Subcutaneous adipose tissue (tissue), 4 donors: ENCODE measurements around the gene GKAP1. TPM values are rescaled to one million over a fixed set of nuclear protein-coding genes. Genes with fewer than 3 reads are reported as not detected.

Source experiments
- CTCF ChIP-seq: fragments of 450-650 bp; IDR thresholded peaks from one replicate; pipeline ENCODE4 v1.5.1; 2016; ENCODE audit warnings: low read depth, mild to moderate bottlenecking, control low read depth, antibody characterized with exemption, moderate library complexity
- total RNA-seq, 4 donors: library from RNA; depleted of rRNA; stranded (reverse); fragments of >200 nt; gene quantifications; one replicate each; pipeline ENCODE4 v1.1.0, GENCODE V29; 2016

Gene GKAP1
- total RNA-seq, 4 donors from 2014 or later: 9.3 to 17.5 (median 15.9) TPM

GRCh38 chr9:83721509-83721908 is 96.1 kb downstream of the GKAP1 start:
- no peak for TF ChIP-seq CTCF

- no peak for TF ChIP-seq CTCF
Measured at GRCh38 chr9:83715794-83716193, 101.8 kb downstream of the GKAP1 start.

GRCh38 chr9:83715221-83715620 is 102.3 kb downstream of the GKAP1 start:
- no peak for TF ChIP-seq CTCF

- no peak for TF ChIP-seq CTCF
Measured at GRCh38 chr9:83714329-83714728, 103.2 kb downstream of the GKAP1 start.

DNA sequence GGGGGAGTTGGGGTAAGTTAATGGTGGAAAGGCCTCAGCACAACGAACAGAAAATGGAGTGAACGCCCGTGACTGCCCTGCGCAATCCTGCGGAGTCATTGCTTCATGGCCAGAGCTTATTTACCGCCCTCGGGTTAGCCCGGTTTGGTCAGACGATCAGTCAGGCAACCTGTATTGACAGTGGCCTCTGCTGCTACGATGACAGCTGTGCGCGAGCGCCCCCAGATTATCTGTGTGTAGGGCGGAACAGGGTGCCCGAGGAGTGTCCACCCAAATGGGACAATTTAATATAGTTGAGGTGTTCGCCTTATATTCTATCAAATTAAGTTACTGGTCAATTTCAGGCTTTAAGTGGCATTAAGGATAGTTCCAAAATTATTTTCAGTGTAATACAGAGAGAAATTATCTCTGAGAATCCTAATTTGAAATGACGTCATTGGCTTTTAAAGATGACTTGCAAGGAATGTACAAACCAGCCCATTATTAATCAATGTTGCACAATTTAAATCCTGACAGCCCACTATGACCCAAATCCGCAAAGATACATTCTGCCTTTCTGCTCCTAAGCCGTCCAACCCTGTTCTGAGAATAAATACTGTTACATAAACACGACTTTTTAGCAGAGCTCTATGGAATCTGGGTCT is 108.9 kb downstream of the GKAP1 start:
- no peak for TF ChIP-seq CTCF

- no peak for TF ChIP-seq CTCF
Measured at GRCh38 chr9:83707768-83708514, 109.6 kb downstream of the GKAP1 start, which contains the start of gene UBQLN1. TSS of gene UBQLN1 (minus strand) at chr9:83707958. CDS start at chr9:83707679, 279 bp downstream.

DNA sequence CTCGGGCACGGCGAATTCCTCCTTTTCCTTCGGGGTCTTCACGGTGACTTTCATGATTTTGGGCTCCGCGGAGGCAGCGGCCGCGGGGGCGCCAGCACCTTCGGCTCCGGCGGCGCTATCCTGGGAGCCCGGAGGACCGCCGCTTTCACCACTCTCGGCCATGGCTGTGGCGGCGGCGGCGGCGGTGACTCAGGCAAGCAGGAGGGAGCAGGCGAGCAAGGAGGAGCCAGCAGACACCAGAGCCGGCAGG is 110.1 kb downstream of the GKAP1 start:
- TF ChIP-seq CTCF: no peak
